B cell (primary cell): Measurements from ENCODE around the gene SDCCAG8. TPM values are rescaled to one million over a fixed set of nuclear protein-coding genes. Genes with fewer than 3 reads are reported as not detected.

Experiments
- ATAC-seq: fragments of 200-7000 bp; cut with Tn5 transposase; one replicate; pipeline ENCODE4 v1.10.0; 2021; ENCODE audit warnings: low read depth, mild to moderate bottlenecking, moderate number of reproducible peaks, moderate library complexity
- CTCF ChIA-PET: fragments of 350-600 bp; sonication (Branson Sonifier 250); formaldehyde crosslinking; loops from one replicate; lab custom pipeline; 2021; ENCODE audit warnings: antibody characterized with exemption, inconsistent platforms; lab: Charles Lee
- POLR2A ChIA-PET: fragments of 350-600 bp; sonication (Branson Sonifier 250); formaldehyde crosslinking; loops from one replicate; lab custom pipeline; 2021; ENCODE audit warnings: antibody characterized with exemption; lab: Charles Lee
- DNase-seq: peaks from one replicate; pipeline ENCODE4 v3.0.0; 2013
- H2AFZ ChIP-seq: 2 replicates; pipeline ENCODE4 v1.6.1; 2012; ENCODE audit warnings: mild to moderate bottlenecking, low read depth, low read length; ENCODE audit not compliant: insufficient read depth, poor library complexity, severe bottlenecking
- H3K27ac ChIP-seq, 2 donors: 1 replicate in 1 of 2; 2 replicates in 1 of 2; pipeline ENCODE4 v1.5.1; 2012 to 2013; ENCODE audit warnings: low read length in 2 of 2, mild to moderate bottlenecking in 2 of 2, moderate library complexity in 1 of 2
- H3K27me3 ChIP-seq, 4 experiments: fragments of 200-600 bp in 1 of 4; sonication (generic) in 1 of 4; replicated peaks in 1 of 4; 1 replicate in 2 of 4; 2 replicates in 2 of 4; pipeline versions ENCODE4 v1.6.1 to v1.7.0; 2013 to 2016; ENCODE audit warnings: low read length in 3 of 4, mild to moderate bottlenecking in 2 of 4, mixed read lengths in 1 of 4, moderate library complexity in 1 of 4; ENCODE audit not compliant: insufficient read depth in 4 of 4, control insufficient read depth in 3 of 4; ENCODE audit errors: control extremely low read depth in 1 of 4
- H3K36me3 ChIP-seq, 2 experiments: replicated peaks in 1 of 2; 1 replicate in 1 of 2; 2 replicates in 1 of 2; pipeline versions ENCODE4 v1.6.1 to v1.7.1; 2013; ENCODE audit warnings: low read length in 1 of 2; ENCODE audit not compliant: insufficient read depth in 2 of 2, control insufficient read depth in 1 of 2; ENCODE audit errors: control extremely low read depth in 1 of 2, extremely low read depth in 1 of 2
- H3K4me1 ChIP-seq, 2 donors: fragments of 200-600 bp in 1 of 2; sonication (generic) in 1 of 2; 1 replicate in 1 of 2; 2 replicates in 1 of 2; pipeline versions ENCODE4 v1.5.1 to v1.6.1; 2013 to 2017; ENCODE audit warnings: low read length in 2 of 2; ENCODE audit not compliant: control insufficient read depth in 2 of 2, insufficient read depth in 2 of 2
- H3K4me2 ChIP-seq: replicated peaks from 2 replicates; pipeline ENCODE3; 2012; ENCODE audit warnings: mild to moderate bottlenecking, low read depth, low read length; ENCODE audit not compliant: poor library complexity, severe bottlenecking
- H3K4me3 ChIP-seq, 5 experiments: fragments of 200-600 bp in 1 of 5; sonication (generic) in 1 of 5; 1 replicate in 3 of 5; 2 replicates in 2 of 5; pipeline versions ENCODE4 v1.5.1 to v1.7.0; 2011 to 2016; ENCODE audit warnings: low read length in 4 of 5, mild to moderate bottlenecking in 4 of 5, low read depth in 2 of 5, control low read depth in 1 of 5, moderate library complexity in 1 of 5; ENCODE audit not compliant: insufficient read depth in 1 of 5; ENCODE audit errors: control extremely low read depth in 1 of 5, extremely low read depth in 1 of 5
- H3K79me2 ChIP-seq: fragments of 200-600 bp; sonication (generic); one replicate; pipeline ENCODE4 v1.6.0; 2016; ENCODE audit warnings: low read length; ENCODE audit not compliant: control insufficient read depth, insufficient read depth
- H3K9ac ChIP-seq: fragments of 200-600 bp; sonication (generic); 2 replicates; pipeline ENCODE4 v1.6.1; 2017; ENCODE audit warnings: mild to moderate bottlenecking, low read length, moderate library complexity
- H3K9me3 ChIP-seq, 3 donors: one replicate each; pipeline versions ENCODE4 v1.6.1 to v1.7.1; 2013; ENCODE audit warnings: low read length in 2 of 3; ENCODE audit not compliant: control insufficient read depth in 2 of 3, insufficient read depth in 1 of 3; ENCODE audit errors: control extremely low read depth in 1 of 3
- H4K20me1 ChIP-seq: 2 replicates; pipeline ENCODE4 v1.6.0; 2012; ENCODE audit warnings: mild to moderate bottlenecking, low read length; ENCODE audit not compliant: insufficient read depth, control insufficient read depth, poor library complexity, severe bottlenecking
- H3K27ac Mint-ChIP-seq: one replicate; pipeline ENCODE4 v1.8.0; 2021; ENCODE audit warnings: mixed read lengths
- H3K27me3 Mint-ChIP-seq: one replicate; pipeline ENCODE4 v1.8.0; 2021; ENCODE audit warnings: mixed read lengths
- H3K4me1 Mint-ChIP-seq: one replicate; pipeline ENCODE4 v1.8.0; 2021; ENCODE audit warnings: mixed read lengths
- H3K4me3 Mint-ChIP-seq: one replicate; pipeline ENCODE4 v1.8.0; 2021; ENCODE audit warnings: mixed read lengths
- H3K9me3 Mint-ChIP-seq: one replicate; pipeline ENCODE4 v1.8.0; 2022; ENCODE audit warnings: mixed read lengths; ENCODE audit not compliant: insufficient read depth
- EZH2 ChIP-seq: IDR thresholded peaks from 2 replicates; pipeline ENCODE4 v1.6.1; 2012; ENCODE audit warnings: borderline replicate concordance, low read depth, mild to moderate bottlenecking, moderate library complexity, low read length; ENCODE audit not compliant: insufficient read depth, poor library complexity, severe bottlenecking
- WGBS: methylation state at CpG from one replicate; pipeline ENCODE4 v1.1.5; 2013; ENCODE audit warnings: missing lambda C conversion rate; ENCODE audit not compliant: insufficient coverage; 5-methylcytosine and 5-hydroxymethylcytosine counted together
- intact Hi-C: fragments of 100-400 bp; cut with micrococcal nuclease; formaldehyde crosslinking; loops from one replicate; pipeline ENCODE4 v1.10.0; 2022
- polyA plus RNA-seq: library from polyadenylated mRNA; depleted of rRNA; stranded (reverse); fragments of >200 nt; gene quantifications from 2 replicates; pipeline ENCODE4 v1.2.3, GENCODE V29; 2012
- total RNA-seq, 2 donors: library from RNA; stranded (reverse); fragments of 120-200 nt in 1 of 2; gene quantifications; 1 replicate in 1 of 2; 2 replicates in 1 of 2; pipeline versions ENCODE4 v1.2.3 to v1.2.4, GENCODE V29; 2013 to 2022
- TF ChIP-seq, protein P1 (sequence below): fragments of 200-600 bp; IDR thresholded peaks from one replicate; pipeline ENCODE4 v1.8.0; 2022; ENCODE audit warnings: antibody characterized with exemption, mild to moderate bottlenecking

SDCCAG8 gene
- total and polyA plus RNA-seq, 2 donors (not counting 1 experiment from before 2014, with no cell fraction given) = 37.1 to 60.7 TPM

DNA sequence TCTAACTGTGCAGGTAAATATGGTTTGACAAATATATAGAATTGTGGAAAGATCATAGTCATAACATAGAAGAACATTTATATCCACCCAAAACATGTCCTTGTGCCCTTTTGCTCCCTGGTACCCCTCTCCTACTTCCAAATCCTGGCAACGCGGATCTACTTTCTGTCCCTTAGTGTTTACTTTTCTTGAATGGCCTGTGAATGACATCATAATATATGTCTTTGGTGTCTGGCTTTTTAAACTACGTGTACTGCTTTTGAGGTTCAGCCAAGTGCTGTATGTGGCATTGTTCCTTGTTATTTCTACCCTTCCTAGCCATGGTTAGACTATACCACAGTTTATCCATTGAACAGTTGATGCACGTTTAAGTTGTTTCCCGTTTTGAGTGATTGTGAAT, 155.6 kb downstream of the SDCCAG8 start:
- DNase-seq (no peak), ATAC-seq (no peak)
- Histone ChIP-seq H3K4me1 (peaks cover 8 to 11% of the 10 kb centered on the region in 2 donors), H2AFZ (no peak overlapping the region), H3K36me3 (peaks cover 0 to 10% of the 10 kb centered on the region in 2 experiments), H3K9me3 (no peaks in the 10 kb centered on the region), H3K79me2 (no peaks in the 10 kb centered on the region), H4K20me1 (no peaks in the 10 kb centered on the region), H3K27me3 (no peaks in the 10 kb centered on the region), H3K27ac (no peak overlapping the region), H3K4me2 (no peak overlapping the region), H3K9ac (no peak overlapping the region), H3K4me3 (no peak overlapping the region)
- POLR2A ChIA-PET = no interaction called here
- Mint-ChIP-seq H3K9me3 (no peaks in the 10 kb centered on the region), H3K27me3 (no peaks in the 10 kb centered on the region), H3K4me1 (peaks cover 13% of the 10 kb centered on the region), H3K4me3 (no peak overlapping the region), H3K27ac (no peak overlapping the region)
- intact Hi-C loops = no loop called here
- CTCF ChIA-PET = no interaction called here
- no CpG with 5 or more reads among the region's 5 CpGs for WGBS
- TF ChIP-seq, protein P1, sequence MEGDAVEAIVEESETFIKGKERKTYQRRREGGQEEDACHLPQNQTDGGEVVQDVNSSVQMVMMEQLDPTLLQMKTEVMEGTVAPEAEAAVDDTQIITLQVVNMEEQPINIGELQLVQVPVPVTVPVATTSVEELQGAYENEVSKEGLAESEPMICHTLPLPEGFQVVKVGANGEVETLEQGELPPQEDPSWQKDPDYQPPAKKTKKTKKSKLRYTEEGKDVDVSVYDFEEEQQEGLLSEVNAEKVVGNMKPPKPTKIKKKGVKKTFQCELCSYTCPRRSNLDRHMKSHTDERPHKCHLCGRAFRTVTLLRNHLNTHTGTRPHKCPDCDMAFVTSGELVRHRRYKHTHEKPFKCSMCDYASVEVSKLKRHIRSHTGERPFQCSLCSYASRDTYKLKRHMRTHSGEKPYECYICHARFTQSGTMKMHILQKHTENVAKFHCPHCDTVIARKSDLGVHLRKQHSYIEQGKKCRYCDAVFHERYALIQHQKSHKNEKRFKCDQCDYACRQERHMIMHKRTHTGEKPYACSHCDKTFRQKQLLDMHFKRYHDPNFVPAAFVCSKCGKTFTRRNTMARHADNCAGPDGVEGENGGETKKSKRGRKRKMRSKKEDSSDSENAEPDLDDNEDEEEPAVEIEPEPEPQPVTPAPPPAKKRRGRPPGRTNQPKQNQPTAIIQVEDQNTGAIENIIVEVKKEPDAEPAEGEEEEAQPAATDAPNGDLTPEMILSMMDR = no peak
- no peak for TF ChIP-seq EZH2

DNA sequence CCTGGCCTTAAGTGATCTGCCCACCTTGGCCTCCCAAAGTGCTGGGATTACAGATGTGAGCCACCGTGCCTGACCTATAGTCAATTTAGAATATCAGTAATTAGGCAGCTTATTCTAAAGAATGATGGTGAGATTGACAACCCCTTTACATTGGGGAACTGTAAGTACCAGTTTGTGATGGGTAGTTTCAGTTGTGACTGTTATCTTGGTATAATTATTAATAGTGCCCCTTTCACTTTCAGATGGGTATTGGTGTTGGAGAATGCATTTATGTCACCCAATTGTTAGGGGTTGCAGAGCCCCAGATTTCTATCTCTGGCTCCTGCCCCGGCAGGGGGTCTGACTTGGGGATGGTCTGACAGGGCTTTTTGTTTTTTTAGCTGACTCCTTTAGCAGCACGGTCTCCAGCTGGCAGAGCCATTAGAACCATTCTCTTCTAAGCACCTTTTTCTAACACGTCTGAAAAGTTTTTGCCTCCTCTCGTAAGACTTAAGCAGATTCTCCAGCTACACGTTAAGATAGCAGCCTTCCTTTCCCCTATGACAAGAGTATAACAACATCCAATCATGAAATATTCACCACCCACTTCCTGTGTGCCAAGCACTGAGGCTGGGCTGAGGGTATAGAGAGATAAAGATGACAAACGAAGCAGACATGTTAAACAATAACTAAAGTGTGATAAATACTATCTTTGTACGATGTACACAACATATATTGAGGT, 157.8 kb downstream of the SDCCAG8 start:
- Histone ChIP-seq H2AFZ (no peak overlapping the region), H3K79me2 (no peaks in the 10 kb centered on the region), H3K27me3 (no peaks in the 10 kb centered on the region), H3K4me3 (no peak overlapping the region), H4K20me1 (no peaks in the 10 kb centered on the region), H3K9me3 (no peaks in the 10 kb centered on the region), H3K27ac (no peak overlapping the region), H3K36me3 (peaks cover 0 to 7% of the 10 kb centered on the region in 2 experiments), H3K4me1 (peaks cover 8 to 11% of the 10 kb centered on the region in 2 donors), H3K9ac (no peak overlapping the region), H3K4me2 (no peak overlapping the region)
- DNase-seq = no peak
- Mint-ChIP-seq H3K27ac (no peak overlapping the region), H3K4me3 (no peak overlapping the region), H3K27me3 (no peaks in the 10 kb centered on the region), H3K9me3 (no peaks in the 10 kb centered on the region), H3K4me1 (peaks cover 13% of the 10 kb centered on the region)
- WGBS = 100% methylated on average over 1 of the region's 8 CpGs
- ChIA-PET CTCF (no interaction called here), POLR2A (no interaction called here)
- TF ChIP-seq EZH2 = no peak
- TF ChIP-seq, protein P1 = no peak
- no peak for ATAC-seq
- intact Hi-C loops = no loop called here
